HEK293T (cell line): ENCODE measurements around the gene CFDP1.

Experiments
- FOXA1 ChIP-seq: fragments of 450-650 bp; IDR thresholded peaks from 2 replicates; pipeline ENCODE4 v1.6.1; 2016; ENCODE audit warnings: mild to moderate bottlenecking
- SUZ12 ChIP-seq: fragments of 450-650 bp; IDR thresholded peaks from 2 replicates; pipeline ENCODE4 v1.6.1; 2016; ENCODE audit warnings: mild to moderate bottlenecking
- TARDBP ChIP-seq: fragments of 450-650 bp; IDR thresholded peaks from 2 replicates; pipeline ENCODE4 v1.6.1; 2016

DNA sequence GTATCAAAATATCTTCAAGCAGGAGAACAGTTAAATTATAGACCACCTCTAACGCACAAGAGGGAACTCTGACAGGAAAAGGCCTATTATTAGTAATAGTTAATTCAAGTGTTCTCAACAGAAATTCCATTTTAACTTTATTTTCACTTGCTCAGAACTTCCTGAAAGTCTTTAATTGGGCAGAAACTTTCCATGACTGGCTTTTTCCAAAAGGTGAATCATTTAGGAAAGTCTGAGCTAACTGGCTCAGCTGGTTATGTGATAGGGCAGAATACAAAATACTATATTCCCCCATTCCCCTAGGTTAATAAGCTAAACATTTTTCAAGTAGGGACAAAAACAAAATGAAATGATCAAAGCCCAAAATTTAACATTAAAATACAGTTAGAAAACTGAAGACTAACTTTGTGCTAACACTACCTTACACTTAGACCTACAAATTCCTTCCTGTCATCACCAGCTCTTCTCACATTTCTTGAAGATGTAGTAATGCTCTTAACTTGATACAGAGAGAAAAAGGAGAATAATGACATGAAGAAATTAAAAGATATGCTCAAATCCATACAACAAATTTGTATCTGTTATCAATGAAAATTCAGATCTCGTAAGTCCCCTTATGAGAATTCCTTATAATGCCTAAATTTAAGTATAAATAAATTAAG lies 31.0 kb downstream of the CFDP1 start:
- TF ChIP-seq TARDBP (no peak), SUZ12 (no peak), FOXA1 (no peak)
